C4-2B (cell line): Measurements from ENCODE around the gene TTLL6.

Experiments used
- ZFX ChIP-seq: fragments of 450-650 bp; IDR thresholded peaks from 2 replicates; pipeline ENCODE4 v1.6.1; 2017
- TF ChIP-seq, protein P1 (sequence below): fragments of 450-650 bp; conservative IDR thresholded peaks from 2 replicates; pipeline ENCODE4 v1.5.1; 2017; ENCODE audit warnings: mild to moderate bottlenecking

DNA sequence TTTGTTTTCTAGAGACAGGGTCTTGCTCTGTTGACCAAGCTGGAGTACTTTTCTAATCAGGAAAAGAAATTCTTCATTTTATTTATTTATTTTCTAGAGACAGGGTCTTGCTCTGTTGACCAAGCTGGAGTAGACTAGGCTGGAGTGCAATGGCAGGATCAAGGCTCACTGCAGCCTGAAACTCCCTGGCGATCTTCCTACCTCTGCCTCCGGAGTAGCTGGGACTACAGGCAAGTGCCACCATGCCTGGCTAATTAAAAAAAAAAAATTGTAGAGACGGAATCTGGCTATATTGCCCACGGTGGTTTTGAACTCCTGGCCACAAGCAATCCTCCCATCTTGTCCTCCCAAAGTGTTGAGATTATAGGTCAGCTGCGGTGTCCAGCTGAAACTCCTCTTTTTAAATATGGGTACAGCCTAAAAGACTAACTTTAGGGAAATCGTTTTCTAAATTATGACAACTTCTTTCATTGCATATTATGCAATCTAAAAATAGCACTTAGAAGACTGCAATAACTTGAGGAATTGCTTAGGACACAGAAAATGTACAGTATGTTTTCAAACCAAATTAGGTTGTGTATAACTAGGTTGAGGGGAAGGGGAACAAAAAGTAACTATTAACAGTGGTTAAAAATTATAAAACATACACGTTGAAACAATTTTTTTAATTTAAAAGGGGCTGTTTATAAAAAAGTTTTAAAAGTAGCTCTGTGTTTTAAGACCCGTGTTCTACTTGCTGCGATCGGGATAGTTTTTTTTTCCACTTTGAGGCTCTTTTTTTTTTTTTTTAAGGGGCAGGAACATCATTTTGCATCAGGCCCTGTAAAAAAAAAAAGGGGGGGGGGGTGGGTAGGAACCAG is 99.4 kb downstream of the TTLL6 start:
- TF ChIP-seq, protein P1, sequence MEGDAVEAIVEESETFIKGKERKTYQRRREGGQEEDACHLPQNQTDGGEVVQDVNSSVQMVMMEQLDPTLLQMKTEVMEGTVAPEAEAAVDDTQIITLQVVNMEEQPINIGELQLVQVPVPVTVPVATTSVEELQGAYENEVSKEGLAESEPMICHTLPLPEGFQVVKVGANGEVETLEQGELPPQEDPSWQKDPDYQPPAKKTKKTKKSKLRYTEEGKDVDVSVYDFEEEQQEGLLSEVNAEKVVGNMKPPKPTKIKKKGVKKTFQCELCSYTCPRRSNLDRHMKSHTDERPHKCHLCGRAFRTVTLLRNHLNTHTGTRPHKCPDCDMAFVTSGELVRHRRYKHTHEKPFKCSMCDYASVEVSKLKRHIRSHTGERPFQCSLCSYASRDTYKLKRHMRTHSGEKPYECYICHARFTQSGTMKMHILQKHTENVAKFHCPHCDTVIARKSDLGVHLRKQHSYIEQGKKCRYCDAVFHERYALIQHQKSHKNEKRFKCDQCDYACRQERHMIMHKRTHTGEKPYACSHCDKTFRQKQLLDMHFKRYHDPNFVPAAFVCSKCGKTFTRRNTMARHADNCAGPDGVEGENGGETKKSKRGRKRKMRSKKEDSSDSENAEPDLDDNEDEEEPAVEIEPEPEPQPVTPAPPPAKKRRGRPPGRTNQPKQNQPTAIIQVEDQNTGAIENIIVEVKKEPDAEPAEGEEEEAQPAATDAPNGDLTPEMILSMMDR = no peak
- TF ChIP-seq ZFX = no peak
